Esophagus mucosa (tissue), 1 donor: ENCODE measurements around the gene SPPL2A. TPM values are rescaled to one million over a fixed set of nuclear protein-coding genes. Genes with fewer than 3 reads are reported as not detected.
"Not testable (repeated sequence)": the region's sequence is repeated elsewhere in the genome, so short reads cannot be mapped to it uniquely, and the experiment has no call there.

ENCODE experiments used
- ATAC-seq: fragments of 200-7000 bp; cut with Tn5 transposase; one replicate; pipeline ENCODE4 v1.9.1; 2020
- total RNA-seq: library from RNA; stranded (reverse); gene quantifications from one replicate; pipeline ENCODE4 v1.2.4, GENCODE V29; 2023
- donor health status: DM: yes; HTN: yes; CAD: no.

SPPL2A gene, protein sequence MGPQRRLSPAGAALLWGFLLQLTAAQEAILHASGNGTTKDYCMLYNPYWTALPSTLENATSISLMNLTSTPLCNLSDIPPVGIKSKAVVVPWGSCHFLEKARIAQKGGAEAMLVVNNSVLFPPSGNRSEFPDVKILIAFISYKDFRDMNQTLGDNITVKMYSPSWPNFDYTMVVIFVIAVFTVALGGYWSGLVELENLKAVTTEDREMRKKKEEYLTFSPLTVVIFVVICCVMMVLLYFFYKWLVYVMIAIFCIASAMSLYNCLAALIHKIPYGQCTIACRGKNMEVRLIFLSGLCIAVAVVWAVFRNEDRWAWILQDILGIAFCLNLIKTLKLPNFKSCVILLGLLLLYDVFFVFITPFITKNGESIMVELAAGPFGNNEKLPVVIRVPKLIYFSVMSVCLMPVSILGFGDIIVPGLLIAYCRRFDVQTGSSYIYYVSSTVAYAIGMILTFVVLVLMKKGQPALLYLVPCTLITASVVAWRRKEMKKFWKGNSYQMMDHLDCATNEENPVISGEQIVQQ
- total RNA-seq, result 52.8 TPM

GRCh38 chr15:50765195-50765967 lies at the start of gene SPPL2A:
Gene SPPL2A, minus strand, starts transcription at chr15:50765706. Its CDS starts 173 bp downstream, at chr15:50765533.
- peak; percentile 93 for ATAC-seq

DNA sequence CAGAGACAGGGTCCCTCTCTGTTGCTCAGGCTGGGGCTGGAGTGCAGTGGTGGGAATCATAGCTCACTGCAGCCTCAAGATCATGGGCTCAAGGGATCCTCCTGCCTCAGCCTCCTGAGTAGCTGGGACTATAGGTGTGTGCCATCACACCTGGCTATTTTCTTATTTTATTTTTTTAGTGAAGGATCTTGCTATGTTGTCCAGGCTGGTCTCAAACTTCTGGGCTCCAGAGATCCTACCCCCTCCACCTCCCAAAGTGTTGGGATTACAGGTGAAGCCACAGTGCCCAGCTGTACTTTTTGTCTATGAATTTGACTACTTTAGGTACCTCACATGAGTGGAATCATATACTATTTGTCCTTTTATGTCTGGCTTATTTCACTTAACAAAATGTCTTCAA lies 49.1 kb upstream of the SPPL2A start:
- ATAC-seq, result no peak

DNA sequence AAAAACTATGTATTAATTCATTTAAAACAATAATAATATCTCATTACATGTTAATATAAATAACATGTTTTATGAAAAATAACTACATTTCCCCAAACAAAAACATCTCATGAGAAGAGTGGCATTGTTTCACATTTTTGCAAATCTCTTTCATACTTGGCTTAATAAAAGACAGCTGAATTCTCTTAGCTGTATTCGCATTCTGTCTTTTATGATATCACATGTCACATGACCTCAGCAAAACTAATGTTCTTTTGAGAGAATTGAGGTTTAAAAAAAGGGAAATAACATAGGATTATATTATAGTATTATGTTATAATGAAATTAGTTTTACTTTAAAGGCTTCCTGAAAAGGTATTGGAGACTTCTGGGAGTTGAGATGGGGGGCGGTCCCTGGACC lies 48.4 kb upstream of the SPPL2A start:
- ATAC-seq, result no peak

- ATAC-seq, result no peak
Observed at GRCh38 chr15:50813089-50813488, 47.6 kb upstream of the SPPL2A start.

DNA sequence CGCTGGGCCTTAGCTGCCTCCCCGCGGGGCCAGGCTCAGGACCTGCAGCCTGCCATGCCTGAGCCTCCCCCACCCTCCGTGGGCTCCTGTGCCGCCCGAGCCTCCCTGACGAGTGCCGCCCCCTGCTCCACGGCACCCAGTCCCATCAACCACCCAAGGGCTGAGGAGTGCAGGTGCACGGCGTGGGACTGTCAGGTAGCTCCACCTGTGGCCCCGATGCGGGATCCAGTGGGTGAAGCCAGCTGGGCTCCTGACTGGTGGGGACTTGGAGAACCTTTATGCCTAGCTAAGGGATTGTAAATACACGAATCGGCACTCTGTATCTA lies 46.6 kb upstream of the SPPL2A start:
- ATAC-seq, result not testable (repeated sequence)

DNA sequence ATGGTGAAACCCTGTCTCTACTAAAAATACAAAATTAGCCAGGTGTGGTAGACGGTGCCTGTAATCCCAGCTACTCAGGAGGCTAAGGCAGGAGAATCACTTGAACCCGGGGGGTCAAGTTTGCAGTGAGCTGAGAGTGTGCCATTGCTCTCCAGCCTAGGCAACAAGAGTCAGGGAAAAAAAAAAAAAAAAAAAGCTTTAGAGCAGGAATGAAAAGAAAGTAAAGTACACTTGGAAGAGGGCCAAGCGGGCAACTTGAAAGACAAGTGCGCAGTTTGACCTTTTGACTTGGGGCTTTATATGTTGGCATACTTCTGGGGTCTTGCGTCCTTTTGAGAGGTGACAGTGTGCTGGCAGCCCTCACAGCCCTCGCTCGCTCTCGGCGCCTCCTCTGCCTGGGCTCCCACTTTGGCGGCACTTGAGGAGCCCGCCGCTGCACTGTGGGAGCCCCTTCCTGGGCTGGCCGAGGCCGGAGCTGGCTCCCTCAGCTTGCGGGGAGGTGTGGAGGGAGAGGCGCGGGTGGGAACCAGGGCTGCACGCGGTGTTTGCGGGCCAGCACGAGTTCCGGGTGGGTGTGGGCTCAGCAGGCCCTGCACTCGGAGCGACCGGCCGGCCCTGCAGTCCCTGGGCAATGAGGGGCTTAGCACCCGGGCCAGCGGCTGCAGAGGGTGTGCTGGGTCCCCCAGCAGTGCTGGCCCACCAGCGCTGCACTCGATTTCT lies 46.1 kb upstream of the SPPL2A start:
- ATAC-seq, result not testable (repeated sequence)

GRCh38 chr15:50810128-50810527 lies 44.6 kb upstream of the SPPL2A start:
- ATAC-seq, result no peak

DNA sequence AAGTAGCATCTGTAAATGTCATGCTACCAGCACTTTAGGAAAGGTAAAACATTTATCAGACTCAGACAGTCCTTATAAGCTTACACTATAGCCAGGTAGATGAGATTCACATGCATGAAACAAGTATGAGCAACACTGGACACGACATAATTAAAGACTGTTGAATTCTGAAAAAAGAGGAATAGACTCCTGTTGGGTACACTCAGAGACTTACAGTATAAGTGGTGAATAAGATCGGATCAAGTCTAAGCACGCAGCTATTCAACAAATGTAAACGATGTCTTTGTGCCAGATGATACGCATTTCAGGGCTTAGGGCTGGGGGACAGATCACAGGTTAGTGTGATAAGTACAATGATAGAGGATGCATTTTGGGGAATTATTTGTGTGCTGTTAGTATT lies 43.2 kb upstream of the SPPL2A start:
- ATAC-seq, result no peak

- ATAC-seq, result no peak
Observed at GRCh38 chr15:50803479-50804180, 38.1 kb upstream of the SPPL2A start.

DNA sequence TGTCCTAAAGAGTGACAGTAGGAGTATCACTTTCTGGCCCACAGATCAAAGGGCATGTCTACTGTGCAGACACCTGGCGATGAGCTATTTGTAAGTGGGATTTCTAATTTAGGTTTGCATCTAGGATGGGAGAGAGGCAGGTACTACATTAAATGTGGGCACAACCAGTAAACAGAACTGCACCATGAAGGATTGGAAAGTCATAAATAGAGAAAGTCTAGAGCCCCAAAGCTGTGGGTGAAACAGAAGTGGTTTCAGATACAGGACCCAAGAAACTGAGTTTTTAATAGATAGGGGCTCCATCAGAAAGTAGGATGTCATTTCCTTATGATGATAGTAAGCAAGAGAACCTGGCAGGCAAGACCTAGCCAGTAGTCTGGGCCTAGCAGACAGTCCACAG lies 35.2 kb upstream of the SPPL2A start:
- no peak for ATAC-seq

DNA sequence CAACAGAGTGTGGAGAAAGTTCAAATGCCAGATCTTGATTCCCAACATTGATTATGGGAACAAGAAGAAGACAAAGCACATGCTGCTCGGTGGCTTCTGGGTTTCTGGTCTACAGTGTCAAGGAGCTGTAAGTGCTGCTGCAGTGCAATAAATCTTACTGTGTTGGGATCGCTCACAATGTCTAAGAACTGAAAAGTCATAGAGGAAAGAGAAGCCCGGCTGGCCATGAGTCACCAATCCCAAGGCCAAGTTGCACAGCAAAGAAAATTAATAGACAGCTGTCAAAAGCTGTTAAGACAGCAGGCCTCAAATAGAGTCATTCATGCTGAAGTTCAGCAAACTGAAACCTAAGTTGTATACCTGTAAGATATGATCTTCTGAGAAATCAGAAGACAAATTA lies 33.2 kb upstream of the SPPL2A start:
- ATAC-seq, result peak; percentile 85

DNA sequence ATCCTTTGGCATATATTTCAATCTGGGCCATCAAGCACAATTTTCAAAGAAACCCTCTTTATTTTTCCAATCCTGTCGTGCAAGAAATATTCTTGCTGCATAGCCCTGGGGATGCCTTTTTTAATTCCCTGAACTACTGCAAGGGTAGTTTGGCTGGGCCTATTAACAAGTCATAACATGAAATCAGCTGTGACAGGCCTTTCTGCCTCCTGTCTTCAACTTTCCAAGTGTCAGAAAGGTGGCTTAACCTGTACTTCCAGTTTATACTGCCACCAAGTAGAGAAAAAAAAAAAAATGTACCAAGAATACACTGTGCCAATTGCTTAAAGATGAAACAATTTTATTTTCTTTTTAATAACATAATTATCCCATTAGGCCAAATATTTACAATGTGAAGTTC lies 32.4 kb upstream of the SPPL2A start:
- peak; percentile 98 for ATAC-seq

- ATAC-seq, result no peak
Observed at GRCh38 chr15:50791486-50791885, 26.0 kb upstream of the SPPL2A start.

- peak; percentile 52 for ATAC-seq
Observed at GRCh38 chr15:50790778-50791453, 25.4 kb upstream of the SPPL2A start.

DNA sequence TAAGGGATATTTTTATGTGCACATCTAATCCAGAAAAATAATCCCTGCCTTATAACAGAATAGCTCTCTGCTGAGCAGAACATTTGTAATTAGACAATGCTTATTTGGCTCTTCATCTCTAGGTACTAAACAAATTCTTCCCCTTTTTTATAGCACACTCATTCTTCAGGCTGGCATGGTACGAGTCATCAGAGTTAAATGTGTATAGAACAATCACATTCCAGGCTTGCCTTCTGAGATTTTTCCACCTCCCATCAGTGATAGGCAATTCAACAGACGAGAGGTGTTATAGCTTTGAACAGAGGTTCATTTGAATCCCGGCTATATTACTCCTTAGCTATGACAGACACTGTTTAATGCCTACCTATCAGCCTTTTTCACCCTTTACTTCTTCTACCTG lies 21.4 kb upstream of the SPPL2A start:
- ATAC-seq, result no peak

- ATAC-seq, result no peak
Observed at GRCh38 chr15:50786438-50786837, 20.9 kb upstream of the SPPL2A start.

DNA sequence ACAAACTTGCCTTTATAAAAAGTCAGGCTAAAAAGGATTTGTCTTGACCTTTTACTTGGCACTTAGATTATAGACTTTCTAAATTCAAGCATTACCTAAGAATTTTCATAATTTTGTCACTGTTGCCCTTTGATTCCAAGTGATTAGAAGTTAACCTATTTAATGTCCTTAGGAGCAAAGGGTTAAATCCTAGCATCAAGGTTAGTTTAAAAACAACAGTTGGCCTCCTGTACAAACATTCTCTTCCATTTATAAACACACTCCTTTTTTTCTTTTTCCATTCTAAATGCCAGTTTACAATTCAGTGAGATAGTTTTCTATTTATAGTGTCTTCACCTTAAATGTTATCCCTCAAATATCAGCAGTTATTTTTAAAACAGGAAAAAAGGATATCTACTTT lies 18.4 kb upstream of the SPPL2A start:
- no peak for ATAC-seq

GRCh38 chr15:50783411-50783810 lies 17.9 kb upstream of the SPPL2A start:
- ATAC-seq, result no peak

- peak; percentile 69 for ATAC-seq
Observed at GRCh38 chr15:50778086-50778485, 12.6 kb upstream of the SPPL2A start.

- no peak for ATAC-seq
Observed at GRCh38 chr15:50777042-50777441, 11.5 kb upstream of the SPPL2A start.

- peak; percentile 89 for ATAC-seq
Observed at GRCh38 chr15:50774450-50774849, 8.9 kb upstream of the SPPL2A start.

- ATAC-seq, result no peak
Observed at GRCh38 chr15:50773389-50773788, 7.9 kb upstream of the SPPL2A start.
